ENCODE data around the gene CDH9.
"Not testable (repeated sequence)": the region's sequence is repeated elsewhere in the genome, so short reads cannot be mapped to it uniquely, and the experiment has no call there.

CDH9 gene

DNA sequence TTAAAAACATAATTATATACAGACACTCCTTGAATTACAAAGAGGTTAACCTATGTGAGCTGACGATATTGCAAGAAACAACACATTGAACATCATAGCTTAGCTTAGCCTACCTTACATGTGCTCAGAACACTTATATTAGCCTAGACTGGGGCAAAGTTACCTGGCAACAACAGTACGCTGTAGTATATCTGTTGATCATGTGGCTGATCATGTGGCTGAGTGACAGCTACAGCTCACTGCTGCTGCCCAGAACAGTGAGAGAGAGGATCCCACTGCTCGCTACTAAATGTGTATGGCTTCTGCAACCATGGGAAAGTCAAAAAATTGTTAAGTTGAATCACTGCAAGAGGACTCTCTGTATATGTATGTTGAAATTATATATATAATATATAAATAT is 169.9 kb downstream of the CDH9 start:
- no peak for DNase-seq
- TF ChIP-seq, protein P1, sequence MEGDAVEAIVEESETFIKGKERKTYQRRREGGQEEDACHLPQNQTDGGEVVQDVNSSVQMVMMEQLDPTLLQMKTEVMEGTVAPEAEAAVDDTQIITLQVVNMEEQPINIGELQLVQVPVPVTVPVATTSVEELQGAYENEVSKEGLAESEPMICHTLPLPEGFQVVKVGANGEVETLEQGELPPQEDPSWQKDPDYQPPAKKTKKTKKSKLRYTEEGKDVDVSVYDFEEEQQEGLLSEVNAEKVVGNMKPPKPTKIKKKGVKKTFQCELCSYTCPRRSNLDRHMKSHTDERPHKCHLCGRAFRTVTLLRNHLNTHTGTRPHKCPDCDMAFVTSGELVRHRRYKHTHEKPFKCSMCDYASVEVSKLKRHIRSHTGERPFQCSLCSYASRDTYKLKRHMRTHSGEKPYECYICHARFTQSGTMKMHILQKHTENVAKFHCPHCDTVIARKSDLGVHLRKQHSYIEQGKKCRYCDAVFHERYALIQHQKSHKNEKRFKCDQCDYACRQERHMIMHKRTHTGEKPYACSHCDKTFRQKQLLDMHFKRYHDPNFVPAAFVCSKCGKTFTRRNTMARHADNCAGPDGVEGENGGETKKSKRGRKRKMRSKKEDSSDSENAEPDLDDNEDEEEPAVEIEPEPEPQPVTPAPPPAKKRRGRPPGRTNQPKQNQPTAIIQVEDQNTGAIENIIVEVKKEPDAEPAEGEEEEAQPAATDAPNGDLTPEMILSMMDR (IDR thresholded peaks at IDR 0.05) = no peak
- Histone ChIP-seq H3K4me1 (no peaks in the 10 kb centered on the region), H3K27me3 (no peaks in the 10 kb centered on the region), H3K9me3 (no peaks in the 10 kb centered on the region), H3K4me3 (no peak overlapping the region), H3K36me3 (no peaks in the 10 kb centered on the region), H3K27ac (no peak overlapping the region)
- intact Hi-C loops (cut with DNase I; ENCODE audit: low total_unique reads) = no loop called here

DNA sequence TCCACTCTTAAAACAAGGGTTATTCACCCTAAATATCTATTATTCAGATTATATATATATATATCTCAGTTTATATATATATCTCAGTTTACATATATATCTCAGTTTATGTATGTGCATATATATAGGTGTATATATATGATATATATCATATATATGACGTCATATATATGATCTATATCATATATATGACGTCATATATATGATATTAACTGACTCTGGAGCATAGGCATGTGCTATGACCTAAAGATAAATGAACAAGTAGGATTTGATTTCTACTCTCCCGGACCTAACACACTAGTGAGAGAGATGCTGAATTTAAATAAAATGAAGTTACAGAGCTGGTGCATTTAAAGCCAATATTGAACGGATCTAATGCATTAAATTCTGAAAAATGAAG is 174.3 kb downstream of the CDH9 start:
- intact Hi-C loops (cut with DNase I; ENCODE audit: low total_unique reads) = no loop called here
- H3K27ac ChIP-seq = no peak overlapping the region
- no peak for DNase-seq
- no peaks in the 10 kb centered on the region for H3K4me1 ChIP-seq
- no peaks in the 10 kb centered on the region for H3K27me3 ChIP-seq
- H3K4me3 ChIP-seq = no peak overlapping the region
- no peaks in the 10 kb centered on the region for H3K36me3 ChIP-seq
- H3K9me3 ChIP-seq = no peaks in the 10 kb centered on the region
- TF ChIP-seq, protein P1 (IDR thresholded peaks at IDR 0.05) = no peak

DNA sequence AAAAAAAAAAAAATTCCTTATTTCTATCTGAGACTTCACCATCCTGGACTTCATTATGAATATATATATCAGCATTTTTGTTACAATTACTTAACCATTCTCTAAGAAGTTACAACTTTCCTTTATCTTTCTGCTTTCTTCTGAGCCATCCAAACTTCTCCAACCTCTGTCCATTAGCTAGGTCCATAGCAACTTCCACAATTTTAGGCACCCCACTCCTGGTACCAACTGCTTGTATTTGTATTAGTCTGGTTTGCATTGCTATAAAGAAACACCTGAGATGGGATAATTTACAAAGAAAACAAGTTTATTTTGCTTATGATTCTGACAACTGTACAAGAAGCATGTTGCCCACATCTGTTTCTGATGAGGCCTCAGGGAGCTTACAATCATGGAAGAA is 182.1 kb downstream of the CDH9 start:
- peaks cover 0 to 9% (median 7%) of the 10 kb centered on the region in 3 donors for H3K9me3 ChIP-seq
- no peaks in the 10 kb centered on the region for H3K27me3 ChIP-seq
- intact Hi-C loops (cut with DNase I; ENCODE audit: low total_unique reads) = no loop called here
- H3K36me3 ChIP-seq = no peaks in the 10 kb centered on the region
- H3K4me3 ChIP-seq = no peak overlapping the region
- TF ChIP-seq, protein P1 (IDR thresholded peaks at IDR 0.05) = no peak
- no peak for DNase-seq
- no peaks in the 10 kb centered on the region for H3K4me1 ChIP-seq
- H3K27ac ChIP-seq = no peak overlapping the region

DNA sequence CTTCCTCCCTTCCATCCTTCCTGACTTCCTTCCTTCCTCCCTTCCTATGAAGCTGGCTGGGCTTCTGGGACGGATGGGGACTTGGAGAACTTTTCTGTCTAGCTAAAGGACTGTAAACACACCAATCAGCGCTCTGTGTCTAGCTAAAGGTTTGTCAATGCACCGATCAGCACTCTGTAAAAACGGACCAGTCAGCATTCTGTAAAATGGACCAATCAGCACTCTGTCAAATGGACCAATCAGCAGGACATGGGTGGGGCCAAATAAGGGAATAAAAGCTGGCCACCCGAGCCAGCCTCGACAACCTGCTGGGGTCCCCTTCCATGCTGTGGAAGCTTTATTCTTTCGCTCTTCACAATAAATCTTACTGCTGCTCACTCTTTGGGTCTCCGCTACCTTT is 185.9 kb downstream of the CDH9 start:
- DNase-seq; H3K4me1 ChIP-seq; H3K27ac ChIP-seq; H3K36me3 ChIP-seq; H3K9me3 ChIP-seq; H3K4me3 ChIP-seq; H3K27me3 ChIP-seq; intact Hi-C loops (cut with DNase I; ENCODE audit: low total_unique reads): not testable (repeated sequence)

DNA sequence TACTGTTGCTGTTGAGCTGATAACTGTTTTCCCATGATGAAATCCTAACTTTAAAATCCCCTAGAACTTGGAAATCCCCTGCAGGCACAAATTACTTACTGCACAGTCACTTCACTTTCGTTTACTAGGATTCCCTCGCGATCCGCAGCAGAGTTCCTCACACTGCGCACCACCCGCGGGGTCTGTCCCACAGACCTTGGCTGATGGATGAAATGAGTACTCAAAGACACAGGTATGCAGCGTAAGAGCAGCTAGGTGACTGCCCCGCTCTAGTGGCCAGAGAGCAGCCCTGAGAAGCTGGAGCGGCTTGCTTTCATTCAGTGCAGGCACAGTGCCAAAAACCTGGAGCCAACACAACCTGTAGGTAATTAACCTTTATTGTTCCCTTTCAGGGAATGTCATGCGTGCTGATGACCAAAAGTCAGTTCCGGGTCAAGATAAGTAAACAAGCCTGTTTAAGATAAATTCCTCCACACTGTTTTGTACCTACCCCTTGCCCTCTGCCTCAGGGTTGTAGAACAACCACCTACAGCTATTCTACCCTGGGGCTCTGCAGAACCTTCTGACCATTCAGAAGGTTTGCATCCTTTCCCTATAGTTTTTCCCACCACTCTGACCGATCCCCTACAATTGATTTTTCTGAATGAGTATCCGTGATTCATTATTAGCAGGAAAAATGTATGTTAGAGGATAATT is 191.2 kb downstream of the CDH9 start:
- no peaks in the 10 kb centered on the region for H3K4me1 ChIP-seq
- intact Hi-C loops (cut with DNase I; ENCODE audit: low total_unique reads) = no loop called here
- peak overlapping the region; percentile 12 to 24 for H3K4me3 ChIP-seq
- DNase-seq = no peak
- TF ChIP-seq, protein P1 (IDR thresholded peaks at IDR 0.05) = no peak
- no peaks in the 10 kb centered on the region for H3K27me3 ChIP-seq
- no peaks in the 10 kb centered on the region for H3K9me3 ChIP-seq
- H3K36me3 ChIP-seq = no peaks in the 10 kb centered on the region
- H3K27ac ChIP-seq = no peak overlapping the region

DNA sequence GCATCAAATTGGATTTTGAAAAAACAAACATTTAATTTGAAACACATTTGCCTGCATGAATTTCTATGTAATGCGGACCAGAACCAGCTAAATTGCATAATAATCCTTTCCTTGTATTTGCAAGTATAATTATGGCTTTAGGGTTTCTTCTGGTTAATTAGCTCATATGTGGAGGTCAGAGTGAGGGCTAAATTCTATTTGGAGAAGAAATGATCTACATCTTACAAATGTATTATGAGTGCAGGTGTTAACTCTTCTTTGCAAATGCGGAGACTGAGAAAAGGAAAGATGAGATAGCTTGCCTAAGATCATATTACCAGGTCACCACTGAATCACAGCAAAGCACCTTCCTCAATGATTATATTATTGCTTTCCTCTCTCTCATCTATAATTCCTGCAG is 194.7 kb downstream of the CDH9 start:
- intact Hi-C loops (cut with DNase I; ENCODE audit: low total_unique reads) = no loop called here
- Histone ChIP-seq H3K27me3 (no peaks in the 10 kb centered on the region), H3K9me3 (no peaks in the 10 kb centered on the region), H3K4me3 (no peak overlapping the region), H3K36me3 (no peaks in the 10 kb centered on the region), H3K27ac (no peak overlapping the region), H3K4me1 (no peaks in the 10 kb centered on the region)
- no peak for DNase-seq
- TF ChIP-seq, protein P1 (IDR thresholded peaks at IDR 0.05) = no peak

Data from tibial artery (tissue), 4 donors.